Measurements from ENCODE around the gene ST3GAL5. TPM values are rescaled to one million over a fixed set of nuclear protein-coding genes. Genes with fewer than 3 reads are reported as not detected.

Gene ST3GAL5
- total and polyA plus RNA-seq, 2 of the 8 experiments (the other 6 are each of a cell fraction or from before 2014, with no cell fraction given), result 1.9 to 4.5 TPM

- TF ChIP-seq SIN3A (conservative IDR thresholded peaks at IDR 0.05 in 1 of 2, IDR thresholded peaks at IDR 0.05 in 1 of 2; ENCODE audit: low read depth in 1 of 2, low read length in 2 of 2), result no peak
- no peak for TF ChIP-seq CTBP2 (IDR thresholded peaks at IDR 0.05; ENCODE audit: borderline replicate concordance, insufficient read depth, insufficient read length, low read length)
- TF ChIP-seq PHF8 (conservative IDR thresholded peaks at IDR 0.05; ENCODE audit: low read depth, low read length), result no peak
- TF ChIP-seq TBP (IDR thresholded peaks at IDR 0.05; ENCODE audit: low read depth, low read length), result no peak
- no peak for TF ChIP-seq BACH1 (IDR thresholded peaks at IDR 0.05; ENCODE audit: low read length)
These were observed 12.4 kb upstream of the ST3GAL5 start (continued) for GRCh38 chr2:85901155-85901554.

All from H1 (cell line).